Loucy (cell line): ENCODE results near the gene POPDC2.

Source experiments
- EZH2phosphoT487 ChIP-seq: fragments of 200-600 bp; IDR thresholded peaks from 2 replicates; pipeline ENCODE4 v1.6.1; 2018; ENCODE audit warnings: antibody characterized with exemption, mild to moderate bottlenecking, moderate library complexity, borderline replicate concordance
- TF ChIP-seq, protein P1 (sequence below): fragments of 200-600 bp; sonication (generic); conservative IDR thresholded peaks from 2 replicates; pipeline ENCODE4 v1.5.1; 2014; ENCODE audit warnings: mild to moderate bottlenecking, antibody characterized with exemption, low read length

DNA sequence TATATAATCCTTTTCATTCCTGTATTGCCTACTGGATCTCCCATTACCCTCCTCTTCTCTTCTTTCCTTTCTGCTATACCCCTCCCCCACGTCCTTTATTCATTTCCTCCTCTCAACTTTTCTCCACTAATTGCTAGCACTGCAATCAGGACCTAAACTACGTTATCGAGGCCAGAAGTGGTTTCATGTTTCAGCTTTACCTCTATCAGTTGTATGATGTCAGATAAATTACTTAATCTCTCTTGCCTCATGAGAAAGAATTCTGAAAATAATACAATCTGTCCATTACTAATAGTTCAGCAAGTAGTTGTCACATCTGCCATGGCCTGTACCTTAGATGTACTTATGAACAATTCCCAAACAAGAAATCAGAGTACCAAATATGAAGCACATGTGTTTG lies 10.6 kb downstream of the POPDC2 start:
- TF ChIP-seq, protein P1, sequence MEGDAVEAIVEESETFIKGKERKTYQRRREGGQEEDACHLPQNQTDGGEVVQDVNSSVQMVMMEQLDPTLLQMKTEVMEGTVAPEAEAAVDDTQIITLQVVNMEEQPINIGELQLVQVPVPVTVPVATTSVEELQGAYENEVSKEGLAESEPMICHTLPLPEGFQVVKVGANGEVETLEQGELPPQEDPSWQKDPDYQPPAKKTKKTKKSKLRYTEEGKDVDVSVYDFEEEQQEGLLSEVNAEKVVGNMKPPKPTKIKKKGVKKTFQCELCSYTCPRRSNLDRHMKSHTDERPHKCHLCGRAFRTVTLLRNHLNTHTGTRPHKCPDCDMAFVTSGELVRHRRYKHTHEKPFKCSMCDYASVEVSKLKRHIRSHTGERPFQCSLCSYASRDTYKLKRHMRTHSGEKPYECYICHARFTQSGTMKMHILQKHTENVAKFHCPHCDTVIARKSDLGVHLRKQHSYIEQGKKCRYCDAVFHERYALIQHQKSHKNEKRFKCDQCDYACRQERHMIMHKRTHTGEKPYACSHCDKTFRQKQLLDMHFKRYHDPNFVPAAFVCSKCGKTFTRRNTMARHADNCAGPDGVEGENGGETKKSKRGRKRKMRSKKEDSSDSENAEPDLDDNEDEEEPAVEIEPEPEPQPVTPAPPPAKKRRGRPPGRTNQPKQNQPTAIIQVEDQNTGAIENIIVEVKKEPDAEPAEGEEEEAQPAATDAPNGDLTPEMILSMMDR = no peak
- no peak for TF ChIP-seq EZH2phosphoT487
